GM10248 (cell line): ENCODE data around the gene MCEMP1.

Experiments used
- CTCF ChIA-PET: fragments of 300-600 bp; sonication (Branson Sonifier 250); formaldehyde crosslinking; extraction: SDS; loops from one replicate; lab custom pipeline; 2021; ENCODE audit warnings: antibody characterized with exemption; lab: Yijun Ruan, JAX
- POLR2A ChIA-PET: fragments of 350-650 bp; sonication (Branson Sonifier 250); formaldehyde crosslinking; extraction: SDS; loops from one replicate; lab custom pipeline; 2020; ENCODE audit warnings: antibody characterized with exemption; lab: Yijun Ruan, JAX
- DNase-seq: peaks from one replicate; pipeline ENCODE4 v3.0.0; 2012; ENCODE audit errors: extremely low spot score
- CTCF ChIP-seq: IDR thresholded peaks from 2 replicates; pipeline ENCODE4 v1.5.1; 2012; ENCODE audit warnings: mild to moderate bottlenecking, low read depth; ENCODE audit errors: extremely low read depth, missing control alignments, control extremely low read depth

The MCEMP1 gene

GRCh38 chr19:7674010-7675005, 2.6 kb upstream of the MCEMP1 start:
- no peak for DNase-seq
- CTCF ChIA-PET = interaction anchor here (0.9 to 1.3 kb wide), 2 partner anchors 10 to 23 kb away, joined by 3 read pairs; no protein-coding TSS in a partner anchor
- POLR2A ChIA-PET = no interaction called here
- no peak for TF ChIP-seq CTCF

DNA sequence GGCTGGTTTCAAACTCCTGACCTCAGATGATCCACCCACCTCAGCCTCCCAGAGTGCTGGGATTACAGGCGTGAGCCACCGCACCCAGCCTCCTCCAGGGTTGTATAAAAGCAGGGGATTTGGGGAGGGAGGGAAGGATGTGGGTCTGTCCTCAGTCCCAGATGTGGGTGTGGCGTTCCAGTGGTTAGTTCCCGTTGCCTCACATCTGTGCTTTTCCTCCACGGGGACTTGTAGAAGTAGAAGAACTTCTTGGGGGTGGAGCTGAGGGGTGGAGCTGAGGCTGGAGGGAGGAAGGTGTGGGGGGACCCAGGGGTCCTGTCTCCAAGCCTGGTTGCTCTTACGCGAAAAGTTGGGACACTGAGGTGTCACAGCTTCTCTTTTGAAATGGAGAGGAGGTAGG, 514 bp upstream of the MCEMP1 start:
- ChIA-PET POLR2A (no interaction called here), CTCF (interaction anchor here (1.5 to 2.3 kb wide), 2 partner anchors 24 to 124 kb away, joined by 4 to 9 read pairs; no protein-coding TSS in a partner anchor)
- DNase-seq = no peak
- TF ChIP-seq CTCF = no peak

DNA sequence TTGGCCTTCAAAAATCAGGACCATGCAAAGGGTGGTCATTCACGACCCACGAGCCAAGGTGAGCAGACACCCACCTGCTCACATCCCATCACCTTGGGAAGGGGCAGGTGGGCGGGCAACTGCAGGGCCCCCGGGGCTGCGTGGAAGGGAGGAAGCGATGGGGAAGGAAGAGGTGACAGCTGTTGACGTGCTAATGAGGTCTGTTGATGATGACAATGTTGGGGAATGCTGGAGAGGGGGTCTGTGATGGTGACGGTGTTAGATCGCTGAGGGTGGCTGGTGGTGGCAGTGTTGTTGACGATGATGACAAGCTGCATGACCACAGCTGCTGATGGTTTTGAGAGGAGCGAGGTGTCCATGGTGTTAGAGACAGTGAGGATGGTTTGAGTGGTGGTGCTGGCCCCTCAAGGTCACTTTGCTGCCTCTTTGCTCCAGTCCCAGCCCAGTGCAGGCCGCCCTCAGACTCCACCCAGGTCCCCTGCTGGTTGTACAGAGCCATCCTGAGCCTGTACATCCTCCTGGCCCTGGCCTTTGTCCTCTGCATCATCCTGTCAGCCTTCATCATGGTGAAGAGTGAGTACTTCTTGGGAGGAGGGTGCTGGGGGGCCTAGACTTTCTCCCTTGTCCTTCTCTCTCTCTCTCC, 900 bp downstream of the MCEMP1 start:
- CTCF ChIA-PET = interaction anchor here (0.6 to 2.4 kb wide), 14 partner anchors 10 to 576 kb away, joined by 3 to 10 read pairs (median 4); partner anchors contain the start of genes PET100 and XAB2
- POLR2A ChIA-PET = interaction anchor here (0.5 to 0.7 kb wide), 2 partner anchors 8 to 540 kb away, joined by 3 to 4 read pairs; no protein-coding TSS in a partner anchor
- DNase-seq = no peak
- TF ChIP-seq CTCF = peak; percentile 6

GRCh38 chr19:7678971-7679751, 2.3 kb downstream of the MCEMP1 start:
- ChIA-PET POLR2A (interaction anchor here (0.6 kb wide), 1 partner anchor 284 kb away, joined by 8 read pairs; no protein-coding TSS in a partner anchor), CTCF (interaction anchor here (0.7 to 2.4 kb wide), 9 partner anchors 11 to 312 kb away, joined by 3 to 10 read pairs (median 4); no protein-coding TSS in a partner anchor)

DNA sequence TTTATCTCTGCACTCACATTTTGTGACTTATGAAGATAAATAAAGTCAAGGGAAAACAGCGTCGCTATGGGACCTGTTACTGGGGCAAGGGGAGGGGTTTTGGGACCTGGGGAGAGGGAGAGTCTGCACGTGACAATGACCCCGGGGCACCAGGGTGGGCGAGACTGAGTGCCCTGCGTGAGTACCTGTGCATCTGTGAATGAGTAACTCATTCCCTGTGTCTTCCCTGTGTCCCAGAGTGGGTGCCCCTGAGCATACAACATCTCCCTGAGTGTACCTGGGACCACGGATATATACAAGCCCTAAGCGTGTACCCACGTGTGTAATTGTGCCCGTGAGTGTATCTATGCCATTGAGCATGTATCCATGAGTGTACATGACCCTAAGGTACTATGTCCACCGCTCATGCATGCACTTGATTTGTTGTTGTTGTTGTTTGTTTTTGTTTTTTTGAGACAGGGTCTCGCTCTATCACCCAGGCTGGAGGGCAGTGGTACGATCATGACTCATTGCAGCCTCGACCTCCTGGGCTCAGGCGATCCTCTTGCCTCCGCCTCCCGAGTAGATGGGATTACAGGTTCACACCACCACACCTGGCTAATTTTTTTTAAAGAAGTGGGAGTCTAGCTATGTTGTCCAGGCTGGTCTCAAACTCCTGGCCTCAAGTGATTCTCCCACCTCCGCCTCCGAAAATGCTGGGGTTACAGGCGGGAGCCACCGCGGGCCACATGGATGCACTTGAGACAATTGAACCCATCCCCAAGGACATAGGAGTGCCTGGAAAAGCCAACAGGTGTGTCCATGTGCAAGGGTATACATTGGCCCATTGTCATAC, 3.1 kb downstream of the MCEMP1 start:
- CTCF ChIA-PET = interaction anchor here (0.6 to 2.2 kb wide), 41 partner anchors 9 to 578 kb away, joined by 3 to 47 read pairs (median 5); partner anchors contain the start of genes FCER2, PCP2, PET100 and RETN
- no peak for TF ChIP-seq CTCF
- no peak for DNase-seq
- POLR2A ChIA-PET = no interaction called here

More at GRCh38 chr19:7678971-7679751, 2.3 kb downstream of the MCEMP1 start:
- peak; percentile 79 for DNase-seq
- TF ChIP-seq CTCF = peak; percentile 75
